Immature natural killer cell (primary cell): ENCODE results near the gene POP5. TPM values are rescaled to one million over a fixed set of nuclear protein-coding genes. Genes with fewer than 3 reads are reported as not detected.
A peak's percentile ranks its signal among the peaks of the same experiment; 100 is the strongest.

ENCODE experiments used
- DNase-seq, 3 donors: peaks; one replicate each; pipeline ENCODE4 v3.0.0; 2022; ENCODE audit warnings: mixed read lengths in 1 of 3
- H3K27ac Mint-ChIP-seq, 6 donors: one replicate each; pipeline ENCODE4 v1.8.0; 2020; ENCODE audit warnings: mixed read lengths in 6 of 6, mild to moderate bottlenecking in 5 of 6, inconsistent platforms in 4 of 6, moderate library complexity in 3 of 6
- H3K27me3 Mint-ChIP-seq, 3 donors: one replicate each; pipeline ENCODE4 v1.8.0; 2020 to 2021; ENCODE audit warnings: low read depth in 3 of 3, mild to moderate bottlenecking in 3 of 3, mixed read lengths in 3 of 3, moderate library complexity in 3 of 3, inconsistent platforms in 1 of 3
- H3K36me3 Mint-ChIP-seq, 3 donors: one replicate each; pipeline ENCODE4 v1.8.0; 2020; ENCODE audit warnings: mixed read lengths in 3 of 3, inconsistent platforms in 2 of 3, mild to moderate bottlenecking in 2 of 3
- H3K4me1 Mint-ChIP-seq, 2 donors: one replicate each; pipeline ENCODE4 v1.8.0; 2020; ENCODE audit warnings: inconsistent platforms in 2 of 2, mild to moderate bottlenecking in 2 of 2, mixed read lengths in 2 of 2, moderate library complexity in 1 of 2
- H3K4me3 Mint-ChIP-seq, 5 donors: one replicate each; pipeline ENCODE4 v1.8.0; 2020; ENCODE audit warnings: mild to moderate bottlenecking in 5 of 5, mixed read lengths in 5 of 5, inconsistent platforms in 3 of 5, moderate library complexity in 3 of 5
- H3K9me3 Mint-ChIP-seq, 6 donors: one replicate each; pipeline ENCODE4 v1.8.0; 2020; ENCODE audit warnings: mild to moderate bottlenecking in 6 of 6, mixed read lengths in 6 of 6, inconsistent platforms in 4 of 6, moderate library complexity in 3 of 6
- polyA plus RNA-seq, 3 donors: library from polyadenylated mRNA; unstranded; fragments of 300-500 nt; fragmentation: Illumina TruSeq; gene quantifications; one replicate each; pipeline ENCODE4 v1.2.3, GENCODE V29; 2021

POP5 gene
- polyA plus RNA-seq, 3 donors from 2014 or later: 86.2 to 110 (median 101) TPM

DNA sequence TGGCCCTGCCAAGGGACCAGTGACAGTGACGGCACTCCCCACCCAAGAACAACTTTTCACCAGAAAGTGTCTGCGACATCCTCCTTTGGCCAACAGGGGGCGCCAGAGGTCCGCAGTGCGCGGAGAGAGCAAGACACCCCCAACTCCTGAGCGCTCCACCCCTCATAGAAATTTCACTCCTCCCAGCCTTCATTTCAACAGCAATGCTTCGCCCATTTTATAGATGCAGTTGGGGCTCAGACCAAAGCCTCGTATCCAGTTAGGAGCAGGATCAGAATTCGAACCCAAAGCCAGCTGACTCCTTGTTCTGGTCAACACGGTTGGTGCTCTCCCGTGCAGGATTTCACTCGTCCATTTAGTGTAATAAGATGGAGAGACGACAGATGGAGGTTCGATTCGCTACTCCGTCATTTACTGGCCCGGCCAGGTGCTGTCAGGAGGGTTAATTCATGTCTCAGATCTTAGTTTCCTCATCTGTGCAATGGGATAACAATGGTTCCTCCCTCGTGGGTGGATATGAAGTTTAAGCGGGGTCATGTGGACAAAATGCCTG is 2.4 kb upstream of the POP5 start:
- Mint-ChIP-seq H3K4me3 (peak overlapping the region; percentile 71 to 80 (median 76)), H3K4me1 (peaks cover 36 to 42% of the 10 kb centered on the region in 2 donors), H3K36me3 (no peaks in the 10 kb centered on the region), H3K27me3 (peaks cover 13 to 22% (median 21%) of the 10 kb centered on the region in 3 donors), H3K9me3 (no peaks in the 10 kb centered on the region), H3K27ac (peak overlapping the region in 4 of 6 donors; percentile 2 to 69 (median 50))
- DNase-seq: peak; percentile 69 to 76 (median 75)

DNA sequence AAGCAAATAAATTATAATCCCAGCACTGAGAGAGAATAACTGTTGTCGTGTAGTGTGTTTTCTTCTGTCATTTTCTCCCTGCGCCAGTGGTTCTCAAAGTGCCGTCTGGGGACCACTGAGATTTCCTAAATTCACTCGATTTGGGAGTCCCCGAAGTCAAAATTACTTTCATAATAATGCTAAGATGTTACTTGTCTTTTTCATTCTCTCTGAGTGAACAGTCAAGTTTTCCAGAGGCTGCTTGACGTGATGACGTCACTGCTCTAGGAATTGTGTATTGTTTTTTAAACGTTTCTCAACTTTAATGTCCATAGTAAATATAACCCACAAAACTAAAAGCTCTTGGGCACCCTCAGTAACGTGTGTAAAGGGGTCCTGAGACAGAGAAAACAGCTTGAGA is 796 bp upstream of the POP5 start:
- H3K36me3 Mint-ChIP-seq: no peaks in the 10 kb centered on the region
- H3K4me1 Mint-ChIP-seq: peaks cover 36 to 42% of the 10 kb centered on the region in 2 donors
- H3K27me3 Mint-ChIP-seq: peaks cover 13 to 22% (median 21%) of the 10 kb centered on the region in 3 donors
- peak overlapping the region; percentile 88 to 97 (median 94) for H3K27ac Mint-ChIP-seq
- H3K9me3 Mint-ChIP-seq: no peaks in the 10 kb centered on the region
- no peak for DNase-seq
- peak overlapping the region; percentile 97 to 99 (median 97) for H3K4me3 Mint-ChIP-seq

- no peaks in the 10 kb centered on the region for H3K9me3 Mint-ChIP-seq
- H3K4me3 Mint-ChIP-seq: peak overlapping the region in 2 of 5 donors; percentile 4 to 51
- peaks cover 32 to 41% of the 10 kb centered on the region in 2 donors for H3K4me1 Mint-ChIP-seq
- no peak for DNase-seq
- peak overlapping the region in 2 of 6 donors; percentile 25 to 55 for H3K27ac Mint-ChIP-seq
- peaks cover 10 to 20% (median 17%) of the 10 kb centered on the region in 3 donors for H3K27me3 Mint-ChIP-seq
- peaks cover 0 to 11% (median 7%) of the 10 kb centered on the region in 3 donors for H3K36me3 Mint-ChIP-seq
Observed at GRCh38 chr12:120579179-120579578, 2.0 kb downstream of the POP5 start.

- Mint-ChIP-seq H3K27ac (peak overlapping the region in 2 of 6 donors; percentile 74 to 79), H3K4me1 (peaks cover 0 to 6% of the 10 kb centered on the region in 2 donors), H3K4me3 (no peak overlapping the region), H3K36me3 (peaks cover 6 to 46% (median 23%) of the 10 kb centered on the region in 3 donors), H3K27me3 (peaks cover 0 to 3% (median 0%) of the 10 kb centered on the region in 3 donors), H3K9me3 (no peaks in the 10 kb centered on the region)
- DNase-seq: no peak
Observed at GRCh38 chr12:120574106-120574505, 7.1 kb downstream of the POP5 start.

DNA sequence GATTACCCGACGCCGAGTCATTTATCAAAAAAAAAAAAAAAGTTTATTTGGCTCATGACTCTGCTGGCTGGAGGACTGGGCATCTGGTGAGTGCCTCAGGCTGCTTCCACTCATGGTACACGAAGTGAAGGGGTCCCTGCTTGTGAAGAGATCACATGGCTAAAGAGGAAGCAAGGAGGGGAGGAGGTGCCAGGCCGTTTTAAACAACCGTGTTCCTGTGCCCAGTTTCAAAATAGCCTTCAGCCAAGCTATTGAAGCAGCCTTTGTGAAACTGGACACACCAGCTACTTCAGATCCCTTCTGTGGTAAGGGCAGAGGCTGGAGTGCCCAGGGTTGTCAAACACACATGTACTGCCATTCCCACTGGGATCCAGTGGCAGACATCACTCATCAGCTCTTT is 7.6 kb downstream of the POP5 start:
- no peaks in the 10 kb centered on the region for H3K9me3 Mint-ChIP-seq
- no peak for DNase-seq
- peak overlapping the region in 1 of 6 donors; percentile 79 for H3K27ac Mint-ChIP-seq
- peaks cover 0 to 6% of the 10 kb centered on the region in 2 donors for H3K4me1 Mint-ChIP-seq
- peaks cover 0 to 3% (median 0%) of the 10 kb centered on the region in 3 donors for H3K27me3 Mint-ChIP-seq
- peaks cover 6 to 46% (median 23%) of the 10 kb centered on the region in 3 donors for H3K36me3 Mint-ChIP-seq
- no peak overlapping the region for H3K4me3 Mint-ChIP-seq

GRCh38 chr12:120571299-120571698 is 9.9 kb downstream of the POP5 start:
- Mint-ChIP-seq H3K27ac (peak overlapping the region in 3 of 6 donors; percentile 7 to 31 (median 20)), H3K27me3 (peaks cover 0 to 1% (median 0%) of the 10 kb centered on the region in 3 donors), H3K4me3 (no peak overlapping the region), H3K9me3 (no peaks in the 10 kb centered on the region), H3K4me1 (peaks cover 0 to 6% of the 10 kb centered on the region in 2 donors), H3K36me3 (peaks cover 11 to 50% (median 28%) of the 10 kb centered on the region in 3 donors)
- no peak for DNase-seq

DNA sequence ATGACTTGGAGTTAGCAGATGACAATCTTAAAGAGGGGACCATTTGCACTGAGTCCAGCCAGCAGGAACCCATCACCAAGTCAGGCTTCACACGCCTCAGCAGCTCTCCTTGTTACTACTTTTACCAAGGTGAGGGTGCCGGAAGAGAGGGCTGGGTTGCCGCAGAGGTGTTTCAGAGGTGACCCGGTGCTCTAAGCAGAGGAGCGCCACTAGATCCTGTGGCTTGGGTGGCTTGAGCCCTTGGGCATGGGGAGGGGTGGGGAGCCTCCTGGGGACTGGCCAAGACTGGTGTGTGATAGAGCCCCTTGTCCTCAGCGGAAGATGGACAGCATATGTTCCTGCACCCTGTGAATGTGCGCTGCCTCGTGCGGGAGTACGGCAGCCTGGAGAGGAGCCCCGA is 17.7 kb downstream of the POP5 start:
- Mint-ChIP-seq H3K27ac (no peak overlapping the region), H3K4me1 (peaks cover 0 to 6% of the 10 kb centered on the region in 2 donors), H3K36me3 (peaks cover 17 to 51% (median 34%) of the 10 kb centered on the region in 3 donors), H3K9me3 (no peaks in the 10 kb centered on the region), H3K4me3 (no peak overlapping the region), H3K27me3 (peaks cover 0 to 2% (median 1%) of the 10 kb centered on the region in 3 donors)
- DNase-seq: no peak

DNA sequence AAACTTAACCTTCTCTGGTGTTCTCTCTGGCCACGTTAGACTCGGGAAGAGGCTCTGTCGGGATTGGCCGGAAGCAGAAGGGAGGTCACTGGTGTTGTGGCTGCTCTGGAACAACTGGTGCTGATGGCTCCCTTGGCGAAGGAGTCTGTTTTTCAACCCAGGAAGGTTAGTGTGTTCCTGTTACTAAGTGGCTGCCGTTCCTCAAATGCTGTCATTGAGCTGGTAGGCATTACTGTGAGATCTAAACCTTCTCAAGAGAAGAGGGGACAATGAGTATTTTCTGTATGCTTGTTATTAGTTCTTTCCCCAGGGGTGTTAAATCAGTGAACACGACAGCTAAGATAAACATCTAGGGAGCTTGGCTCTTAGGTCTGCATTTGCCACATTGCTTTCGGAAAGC is 18.3 kb downstream of the POP5 start:
- Mint-ChIP-seq H3K27ac (peak overlapping the region in 1 of 6 donors; percentile 11), H3K36me3 (peaks cover 17 to 52% (median 34%) of the 10 kb centered on the region in 3 donors), H3K4me1 (peaks cover 0 to 6% of the 10 kb centered on the region in 2 donors), H3K4me3 (no peak overlapping the region), H3K9me3 (no peaks in the 10 kb centered on the region), H3K27me3 (peaks cover 0 to 2% (median 1%) of the 10 kb centered on the region in 3 donors)
- DNase-seq: no peak

- Mint-ChIP-seq H3K36me3 (peaks cover 5 to 30% (median 11%) of the 10 kb centered on the region in 3 donors), H3K27me3 (peaks cover 0 to 2% (median 2%) of the 10 kb centered on the region in 3 donors), H3K27ac (no peak overlapping the region), H3K9me3 (no peaks in the 10 kb centered on the region), H3K4me3 (no peak overlapping the region), H3K4me1 (peaks cover 2 to 16% of the 10 kb centered on the region in 2 donors)
- DNase-seq: no peak
Observed at GRCh38 chr12:120557589-120557988, 23.6 kb downstream of the POP5 start.

DNA sequence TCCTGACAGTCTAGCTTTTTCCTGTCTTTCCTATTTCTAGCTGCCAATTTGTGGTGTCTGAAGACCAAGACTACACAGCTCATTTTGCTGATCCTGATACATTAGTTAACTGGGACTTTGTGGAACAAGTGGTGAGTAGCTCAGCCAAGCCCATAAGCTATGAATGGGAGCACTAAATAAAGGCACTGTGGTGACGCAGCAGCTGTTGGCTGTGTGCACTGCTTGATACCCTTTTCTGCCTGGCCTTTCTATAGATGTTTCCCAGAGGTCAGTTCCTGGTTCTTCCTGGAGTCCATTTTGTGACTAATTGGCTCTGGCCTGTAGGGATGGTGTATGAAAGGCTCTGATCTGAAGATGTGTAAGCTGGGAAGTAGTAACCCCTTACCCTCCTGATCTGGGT is 26.5 kb downstream of the POP5 start:
- H3K9me3 Mint-ChIP-seq: no peaks in the 10 kb centered on the region
- DNase-seq: no peak
- H3K27me3 Mint-ChIP-seq: peaks cover 0 to 2% (median 2%) of the 10 kb centered on the region in 3 donors
- H3K4me1 Mint-ChIP-seq: peaks cover 6 to 13% of the 10 kb centered on the region in 2 donors
- H3K27ac Mint-ChIP-seq: peak overlapping the region in 2 of 6 donors; percentile 7 to 51
- H3K4me3 Mint-ChIP-seq: no peak overlapping the region
- peaks cover 5 to 20% (median 6%) of the 10 kb centered on the region in 3 donors for H3K36me3 Mint-ChIP-seq

GRCh38 chr12:120546050-120546386 is 35.2 kb downstream of the POP5 start:
- DNase-seq: no peak
- Mint-ChIP-seq H3K9me3 (no peaks in the 10 kb centered on the region), H3K4me1 (peaks cover 19 to 27% of the 10 kb centered on the region in 2 donors), H3K27me3 (no peaks in the 10 kb centered on the region), H3K4me3 (no peak overlapping the region), H3K27ac (no peak overlapping the region), H3K36me3 (peaks cover 0 to 5% (median 4%) of the 10 kb centered on the region in 3 donors)

GRCh38 chr12:120544691-120545090 is 36.5 kb downstream of the POP5 start:
- H3K27me3 Mint-ChIP-seq: no peaks in the 10 kb centered on the region
- DNase-seq: no peak
- peaks cover 0 to 5% (median 4%) of the 10 kb centered on the region in 3 donors for H3K36me3 Mint-ChIP-seq
- peak overlapping the region in 1 of 6 donors; percentile 29 for H3K27ac Mint-ChIP-seq
- H3K4me1 Mint-ChIP-seq: peaks cover 29 to 40% of the 10 kb centered on the region in 2 donors
- no peak overlapping the region for H3K4me3 Mint-ChIP-seq
- no peaks in the 10 kb centered on the region for H3K9me3 Mint-ChIP-seq

- no peak for DNase-seq
- Mint-ChIP-seq H3K4me3 (no peak overlapping the region), H3K27ac (no peak overlapping the region), H3K27me3 (no peaks in the 10 kb centered on the region), H3K9me3 (no peaks in the 10 kb centered on the region), H3K4me1 (peaks cover 54 to 66% of the 10 kb centered on the region in 2 donors), H3K36me3 (peaks cover 0 to 5% (median 4%) of the 10 kb centered on the region in 3 donors)
Observed at GRCh38 chr12:120542166-120542565, 39.0 kb downstream of the POP5 start.

DNA sequence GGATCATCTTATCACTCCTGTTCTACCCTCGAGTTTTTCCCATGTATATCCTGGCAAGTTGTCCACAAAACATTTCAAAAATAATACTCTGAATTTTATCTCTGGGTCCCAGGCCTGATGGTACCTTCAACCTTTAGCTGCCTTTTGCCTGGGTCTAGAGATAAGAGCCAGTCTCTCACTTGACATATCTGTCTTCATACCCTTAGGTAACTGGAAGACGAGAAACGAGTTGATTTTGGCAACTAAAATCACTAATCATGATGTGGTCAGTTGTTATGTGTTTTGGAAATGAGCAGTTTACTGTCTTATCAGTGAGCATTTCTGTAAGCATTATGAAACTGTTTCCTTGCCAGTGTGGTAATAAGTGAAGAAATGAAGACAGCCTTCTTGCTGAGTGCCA is 40.8 kb downstream of the POP5 start:
- no peaks in the 10 kb centered on the region for H3K9me3 Mint-ChIP-seq
- H3K4me1 Mint-ChIP-seq: peaks cover 68 to 77% of the 10 kb centered on the region in 2 donors
- H3K27me3 Mint-ChIP-seq: no peaks in the 10 kb centered on the region
- H3K36me3 Mint-ChIP-seq: no peaks in the 10 kb centered on the region
- H3K4me3 Mint-ChIP-seq: peak overlapping the region in 1 of 5 donors; percentile 25
- H3K27ac Mint-ChIP-seq: peak overlapping the region; percentile 13 to 70 (median 60)
- no peak for DNase-seq
